Neural progenitor cell (in vitro differentiated cells): ENCODE data around the gene SLCO3A1.

Experiments
- EZH2 ChIP-seq: fragments of 200-600 bp; sonication (generic); IDR thresholded peaks from 2 replicates; pipeline ENCODE4 v1.6.1; 2017; ENCODE audit warnings: antibody characterized with exemption, mild to moderate bottlenecking, moderate library complexity
- TF ChIP-seq, protein P1 (sequence below): fragments of 200-600 bp; sonication (generic); IDR thresholded peaks from 2 replicates; pipeline ENCODE4 v1.5.1; 2017; ENCODE audit warnings: antibody characterized with exemption, mild to moderate bottlenecking

DNA sequence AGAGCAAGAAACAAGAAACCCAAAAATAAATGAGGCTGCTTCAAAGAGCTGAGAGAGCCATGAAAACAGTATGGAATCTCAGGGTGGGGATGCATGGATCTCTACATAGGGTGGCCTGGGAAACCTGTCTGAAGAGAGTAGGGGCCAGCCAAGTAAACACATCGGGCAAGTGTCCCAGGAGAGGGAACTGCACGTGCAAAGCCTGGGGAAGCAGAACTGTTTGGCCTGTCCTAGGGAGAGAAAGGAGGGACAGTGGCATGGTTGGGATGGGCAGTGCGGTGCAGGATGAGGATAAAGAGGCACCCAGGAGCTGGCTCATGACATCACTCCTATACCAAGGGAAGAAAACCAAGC, 271.1 kb downstream of the SLCO3A1 start:
- TF ChIP-seq EZH2: no peak
- TF ChIP-seq, protein P1, sequence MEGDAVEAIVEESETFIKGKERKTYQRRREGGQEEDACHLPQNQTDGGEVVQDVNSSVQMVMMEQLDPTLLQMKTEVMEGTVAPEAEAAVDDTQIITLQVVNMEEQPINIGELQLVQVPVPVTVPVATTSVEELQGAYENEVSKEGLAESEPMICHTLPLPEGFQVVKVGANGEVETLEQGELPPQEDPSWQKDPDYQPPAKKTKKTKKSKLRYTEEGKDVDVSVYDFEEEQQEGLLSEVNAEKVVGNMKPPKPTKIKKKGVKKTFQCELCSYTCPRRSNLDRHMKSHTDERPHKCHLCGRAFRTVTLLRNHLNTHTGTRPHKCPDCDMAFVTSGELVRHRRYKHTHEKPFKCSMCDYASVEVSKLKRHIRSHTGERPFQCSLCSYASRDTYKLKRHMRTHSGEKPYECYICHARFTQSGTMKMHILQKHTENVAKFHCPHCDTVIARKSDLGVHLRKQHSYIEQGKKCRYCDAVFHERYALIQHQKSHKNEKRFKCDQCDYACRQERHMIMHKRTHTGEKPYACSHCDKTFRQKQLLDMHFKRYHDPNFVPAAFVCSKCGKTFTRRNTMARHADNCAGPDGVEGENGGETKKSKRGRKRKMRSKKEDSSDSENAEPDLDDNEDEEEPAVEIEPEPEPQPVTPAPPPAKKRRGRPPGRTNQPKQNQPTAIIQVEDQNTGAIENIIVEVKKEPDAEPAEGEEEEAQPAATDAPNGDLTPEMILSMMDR: no peak
